ENCODE data around the gene SDF4. TPM values are rescaled to one million over a fixed set of nuclear protein-coding genes. Genes with fewer than 3 reads are reported as not detected.

The SDF4 gene
- total RNA-seq, 2 experiments from 2014 or later, result 96.9 to 99.3 TPM

- DNase-seq (no peak), ATAC-seq (no peak)
- POLR2A ChIA-PET, result no interaction called here
- peaks cover 2% of the 10 kb centered on the region for H3K36me3 Mint-ChIP-seq (ENCODE audit: low read depth)
- H3K27ac Mint-ChIP-seq, result no peak overlapping the region
- peaks cover 6% of the 10 kb centered on the region for H3K27me3 Mint-ChIP-seq (ENCODE audit: low read depth)
- peaks cover 13% of the 10 kb centered on the region for H3K4me1 Mint-ChIP-seq (ENCODE audit: low read depth)
- CTCF ChIA-PET, result no interaction called here
- no peaks in the 10 kb centered on the region for H3K9me3 Mint-ChIP-seq (ENCODE audit: insufficient read depth)
- no peak overlapping the region for H3K4me3 Mint-ChIP-seq
These were observed 14.2 kb upstream of the SDF4 start for GRCh38 chr1:1245817-1246576.

GRCh38 chr1:1245178-1245816, 13.5 kb upstream of the SDF4 start:
- CTCF ChIA-PET, result no interaction called here
- Mint-ChIP-seq H3K4me3 (no peak overlapping the region), H3K36me3 (ENCODE audit: low read depth) (no peaks in the 10 kb centered on the region), H3K27ac (no peak overlapping the region), H3K9me3 (ENCODE audit: insufficient read depth) (no peaks in the 10 kb centered on the region), H3K4me1 (ENCODE audit: low read depth) (peaks cover 7% of the 10 kb centered on the region), H3K27me3 (ENCODE audit: low read depth) (peaks cover 6% of the 10 kb centered on the region)
- ATAC-seq (no peak), DNase-seq (no peak)
- POLR2A ChIA-PET, result no interaction called here

- Mint-ChIP-seq H3K4me1 (ENCODE audit: low read depth) (no peaks in the 10 kb centered on the region), H3K4me3 (no peak overlapping the region), H3K27ac (no peak overlapping the region), H3K9me3 (ENCODE audit: insufficient read depth) (no peaks in the 10 kb centered on the region), H3K27me3 (ENCODE audit: low read depth) (peaks cover 6% of the 10 kb centered on the region), H3K36me3 (ENCODE audit: low read depth) (no peaks in the 10 kb centered on the region)
- ATAC-seq (no peak), DNase-seq (no peak)
- ChIA-PET POLR2A (no interaction called here), CTCF (no interaction called here)
These were observed 12.5 kb upstream of the SDF4 start for GRCh38 chr1:1244192-1244811.

- Mint-ChIP-seq H3K4me3 (no peak overlapping the region), H3K9me3 (ENCODE audit: insufficient read depth) (no peaks in the 10 kb centered on the region), H3K4me1 (ENCODE audit: low read depth) (no peaks in the 10 kb centered on the region), H3K27ac (no peak overlapping the region), H3K36me3 (ENCODE audit: low read depth) (no peaks in the 10 kb centered on the region), H3K27me3 (ENCODE audit: low read depth) (peaks cover 6% of the 10 kb centered on the region)
- ChIA-PET POLR2A (no interaction called here), CTCF (no interaction called here)
- no peak for DNase-seq
- no peak for ATAC-seq
These were observed 12.0 kb upstream of the SDF4 start for GRCh38 chr1:1243807-1244191.

- DNase-seq, result no peak
- no peak overlapping the region for H3K4me3 Mint-ChIP-seq
- no peaks in the 10 kb centered on the region for H3K36me3 Mint-ChIP-seq (ENCODE audit: low read depth)
- ATAC-seq, result no peak
- ChIA-PET POLR2A (no interaction called here), CTCF (no interaction called here)
- no peak overlapping the region for H3K27ac Mint-ChIP-seq
- no peaks in the 10 kb centered on the region for H3K9me3 Mint-ChIP-seq (ENCODE audit: insufficient read depth)
- H3K27me3 Mint-ChIP-seq (ENCODE audit: low read depth), result peaks cover 6% of the 10 kb centered on the region
- H3K4me1 Mint-ChIP-seq (ENCODE audit: low read depth), result no peaks in the 10 kb centered on the region
These were observed 11.5 kb upstream of the SDF4 start for GRCh38 chr1:1243266-1243660.

GRCh38 chr1:1242461-1243265, 10.9 kb upstream of the SDF4 start:
- DNase-seq (no peak), ATAC-seq (no peak)
- Mint-ChIP-seq H3K27ac (no peak overlapping the region), H3K4me3 (no peak overlapping the region), H3K27me3 (ENCODE audit: low read depth) (peaks cover 6% of the 10 kb centered on the region), H3K36me3 (ENCODE audit: low read depth) (no peaks in the 10 kb centered on the region), H3K4me1 (ENCODE audit: low read depth) (no peaks in the 10 kb centered on the region), H3K9me3 (ENCODE audit: insufficient read depth) (no peaks in the 10 kb centered on the region)
- CTCF ChIA-PET, result interaction anchor here (0.8 kb wide), 1 partner anchor 120 kb away, joined by 6 read pairs; no protein-coding TSS in a partner anchor
- POLR2A ChIA-PET, result interaction anchor here (0.8 kb wide), 1 partner anchor 130 kb away, joined by 3 read pairs; no protein-coding TSS in a partner anchor

- no peaks in the 10 kb centered on the region for H3K36me3 Mint-ChIP-seq (ENCODE audit: low read depth)
- H3K27ac Mint-ChIP-seq, result no peak overlapping the region
- no peaks in the 10 kb centered on the region for H3K4me1 Mint-ChIP-seq (ENCODE audit: low read depth)
- peaks cover 3% of the 10 kb centered on the region for H3K27me3 Mint-ChIP-seq (ENCODE audit: low read depth)
- H3K9me3 Mint-ChIP-seq (ENCODE audit: insufficient read depth), result no peaks in the 10 kb centered on the region
- POLR2A ChIA-PET, result interaction anchor here (0.8 kb wide), 1 partner anchor 129 kb away, joined by 3 read pairs; no protein-coding TSS in a partner anchor
- CTCF ChIA-PET, result interaction anchor here (0.8 kb wide), 1 partner anchor 119 kb away, joined by 6 read pairs; no protein-coding TSS in a partner anchor
- DNase-seq (no peak), ATAC-seq (no peak)
- H3K4me3 Mint-ChIP-seq, result no peak overlapping the region
These were observed 9.9 kb upstream of the SDF4 start for GRCh38 chr1:1241588-1242219.

GRCh38 chr1:1240822-1241587, 9.2 kb upstream of the SDF4 start:
- H3K27me3 Mint-ChIP-seq (ENCODE audit: low read depth), result peaks cover 2% of the 10 kb centered on the region
- no peaks in the 10 kb centered on the region for H3K9me3 Mint-ChIP-seq (ENCODE audit: insufficient read depth)
- no peaks in the 10 kb centered on the region for H3K4me1 Mint-ChIP-seq (ENCODE audit: low read depth)
- DNase-seq, result no peak
- H3K36me3 Mint-ChIP-seq (ENCODE audit: low read depth), result no peaks in the 10 kb centered on the region
- CTCF ChIA-PET, result no interaction called here
- no peak overlapping the region for H3K4me3 Mint-ChIP-seq
- H3K27ac Mint-ChIP-seq, result no peak overlapping the region
- no peak for ATAC-seq
- POLR2A ChIA-PET, result no interaction called here

GRCh38 chr1:1240348-1240732, 8.5 kb upstream of the SDF4 start:
- DNase-seq (no peak), ATAC-seq (no peak)
- no peaks in the 10 kb centered on the region for H3K27me3 Mint-ChIP-seq (ENCODE audit: low read depth)
- CTCF ChIA-PET, result no interaction called here
- no peak overlapping the region for H3K27ac Mint-ChIP-seq
- POLR2A ChIA-PET, result no interaction called here
- no peaks in the 10 kb centered on the region for H3K4me1 Mint-ChIP-seq (ENCODE audit: low read depth)
- H3K36me3 Mint-ChIP-seq (ENCODE audit: low read depth), result no peaks in the 10 kb centered on the region
- no peaks in the 10 kb centered on the region for H3K9me3 Mint-ChIP-seq (ENCODE audit: insufficient read depth)
- H3K4me3 Mint-ChIP-seq, result no peak overlapping the region

- no peaks in the 10 kb centered on the region for H3K27me3 Mint-ChIP-seq (ENCODE audit: low read depth)
- no peak overlapping the region for H3K27ac Mint-ChIP-seq
- no peak overlapping the region for H3K4me3 Mint-ChIP-seq
- DNase-seq (no peak), ATAC-seq (no peak)
- CTCF ChIA-PET, result no interaction called here
- POLR2A ChIA-PET, result no interaction called here
- H3K36me3 Mint-ChIP-seq (ENCODE audit: low read depth), result no peaks in the 10 kb centered on the region
- H3K9me3 Mint-ChIP-seq (ENCODE audit: insufficient read depth), result no peaks in the 10 kb centered on the region
- no peaks in the 10 kb centered on the region for H3K4me1 Mint-ChIP-seq (ENCODE audit: low read depth)
These were observed 8.0 kb upstream of the SDF4 start for GRCh38 chr1:1239614-1240347.

Data from activated CD8-positive, alpha-beta T cell treated with anti-CD3 and anti-CD28 coated beads, Interleukin-2, amount 10 ng/mL, durations not matched to agents 7 days and 5 days (primary cell).